Skeletal muscle tissue (tissue), 4 donors: ENCODE measurements around the gene CHD9. TPM values are rescaled to one million over a fixed set of nuclear protein-coding genes. Genes with fewer than 3 reads are reported as not detected.

ENCODE experiments used
- H3K27ac ChIP-seq: one replicate; pipeline ENCODE4 v1.7.0; 2013; ENCODE audit warnings: mild to moderate bottlenecking, low read depth, low read length, inconsistent platforms
- H3K27me3 ChIP-seq, 3 donors: one replicate each; pipeline ENCODE4 v1.7.0; 2013; ENCODE audit warnings: low read length in 3 of 3; ENCODE audit not compliant: control insufficient read depth in 3 of 3, insufficient read depth in 3 of 3
- H3K36me3 ChIP-seq, 3 donors: one replicate each; pipeline ENCODE4 v1.7.0; 2013; ENCODE audit warnings: low read length in 3 of 3; ENCODE audit not compliant: control insufficient read depth in 3 of 3, insufficient read depth in 3 of 3
- H3K4me1 ChIP-seq, 3 donors: one replicate each; pipeline ENCODE4 v1.7.0; 2013; ENCODE audit warnings: low read length in 3 of 3, mild to moderate bottlenecking in 3 of 3; ENCODE audit not compliant: control insufficient read depth in 3 of 3, insufficient read depth in 3 of 3
- H3K4me3 ChIP-seq, 3 donors: one replicate each; pipeline ENCODE4 v1.7.0; 2013; ENCODE audit warnings: low read length in 3 of 3
- H3K9ac ChIP-seq, 3 donors: one replicate each; pipeline ENCODE4 v1.7.0; 2013; ENCODE audit warnings: low read length in 3 of 3, mild to moderate bottlenecking in 3 of 3, moderate library complexity in 2 of 3, low read depth in 1 of 3
- H3K9me3 ChIP-seq, 3 donors: one replicate each; pipeline ENCODE4 v1.7.0; 2013; ENCODE audit warnings: low read length in 3 of 3; ENCODE audit not compliant: control insufficient read depth in 3 of 3
- total RNA-seq: library from RNA; depleted of rRNA; stranded (reverse); fragments of >200 nt; gene quantifications from one replicate; pipeline ENCODE4 v1.2.3, GENCODE V29; 2014
- donor health status: Osteomylitis.

Gene CHD9
- total RNA-seq, 1 donor from 2014 or later = 69.4 TPM

DNA sequence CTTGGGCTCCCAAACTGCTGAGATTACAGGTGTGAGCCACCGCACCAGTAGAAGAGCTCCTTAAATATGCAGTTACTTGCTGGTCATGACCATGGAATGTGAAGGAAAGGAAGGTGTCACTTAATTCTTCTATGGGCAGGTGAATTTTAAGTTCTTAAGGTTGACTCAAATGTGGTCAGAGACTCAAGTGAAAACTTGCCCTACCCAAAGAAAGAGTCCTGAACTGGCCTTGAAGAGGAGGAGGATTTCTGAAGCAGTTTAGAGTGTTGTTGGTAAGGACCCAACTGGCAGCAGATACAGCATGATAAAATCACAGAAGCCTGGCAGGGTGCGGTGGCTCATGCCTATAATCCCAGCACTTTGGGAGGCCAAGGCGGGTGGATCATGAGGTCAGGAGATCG lies 29.4 kb downstream of the CHD9 start:
- peaks cover 35 to 64% (median 54%) of the 10 kb centered on the region in 3 donors for H3K4me1 ChIP-seq
- H3K9me3 ChIP-seq = no peaks in the 10 kb centered on the region
- no peak overlapping the region for H3K4me3 ChIP-seq
- no peaks in the 10 kb centered on the region for H3K36me3 ChIP-seq
- no peak overlapping the region for H3K9ac ChIP-seq
- H3K27ac ChIP-seq = peak overlapping the region; percentile 80
- no peaks in the 10 kb centered on the region for H3K27me3 ChIP-seq

DNA sequence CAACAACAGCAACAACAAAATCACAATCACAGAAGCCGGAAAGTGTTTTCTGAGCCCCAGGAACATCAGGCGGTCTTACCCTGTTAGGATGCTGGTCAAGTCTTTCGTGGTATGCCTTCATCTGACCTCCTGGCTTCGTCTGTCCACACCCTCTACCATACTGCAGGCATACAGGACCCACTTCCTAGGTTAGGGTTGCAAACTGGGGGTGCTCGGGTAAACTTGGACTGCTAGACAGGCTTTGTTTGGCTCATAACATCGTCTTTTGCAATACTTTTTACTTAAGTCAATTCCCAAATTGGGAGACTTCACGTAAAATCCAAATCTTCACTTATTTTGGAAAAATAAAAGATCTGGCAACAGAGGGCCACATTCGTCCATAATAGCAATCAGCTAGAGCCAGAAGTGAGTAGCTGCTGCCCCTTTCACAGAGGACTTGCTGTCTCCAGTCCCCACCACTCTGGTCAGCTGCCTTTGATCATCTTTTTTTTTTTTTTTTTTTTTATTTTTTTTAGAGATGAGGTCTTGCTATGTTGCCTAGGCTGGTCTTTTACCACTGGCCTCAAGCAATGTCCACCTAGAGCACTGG lies 30.0 kb downstream of the CHD9 start:
- no peaks in the 10 kb centered on the region for H3K36me3 ChIP-seq
- H3K4me3 ChIP-seq = no peak overlapping the region
- H3K9me3 ChIP-seq = no peaks in the 10 kb centered on the region
- peaks cover 36 to 65% (median 53%) of the 10 kb centered on the region in 3 donors for H3K4me1 ChIP-seq
- peak overlapping the region in 1 of 3 donors; percentile 47 for H3K9ac ChIP-seq
- peak overlapping the region; percentile 80 for H3K27ac ChIP-seq
- no peaks in the 10 kb centered on the region for H3K27me3 ChIP-seq

DNA sequence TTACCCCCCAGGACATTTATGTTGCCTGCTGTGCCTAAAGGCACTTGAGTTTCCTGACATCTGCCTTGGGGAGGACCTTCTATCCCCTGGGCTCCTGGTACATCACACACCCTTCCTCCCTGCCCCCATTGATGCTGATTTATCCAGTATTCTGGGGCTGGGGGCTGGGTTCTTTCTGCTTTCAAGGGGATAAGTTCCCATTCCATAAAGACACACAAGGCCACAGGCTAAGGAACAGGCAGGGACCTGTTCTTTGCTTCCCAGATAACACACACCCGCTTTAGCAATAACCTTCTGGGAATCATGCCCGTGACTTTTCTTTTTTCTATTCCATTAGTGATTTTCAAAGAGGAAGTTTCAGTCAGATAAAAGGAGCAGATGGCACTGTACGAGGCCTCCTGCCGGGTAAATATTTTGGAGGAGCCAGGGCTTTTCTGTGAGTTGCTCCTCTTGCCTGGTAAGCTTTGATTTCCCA lies 30.6 kb downstream of the CHD9 start:
- Histone ChIP-seq H3K9me3 (no peaks in the 10 kb centered on the region), H3K27me3 (no peaks in the 10 kb centered on the region), H3K36me3 (no peaks in the 10 kb centered on the region), H3K4me1 (peaks cover 40 to 66% (median 53%) of the 10 kb centered on the region in 3 donors), H3K9ac (peak overlapping the region in 2 of 3 donors; percentile 11 to 47), H3K4me3 (peak overlapping the region in 1 of 3 donors; percentile 9), H3K27ac (peak overlapping the region; percentile 80)

DNA sequence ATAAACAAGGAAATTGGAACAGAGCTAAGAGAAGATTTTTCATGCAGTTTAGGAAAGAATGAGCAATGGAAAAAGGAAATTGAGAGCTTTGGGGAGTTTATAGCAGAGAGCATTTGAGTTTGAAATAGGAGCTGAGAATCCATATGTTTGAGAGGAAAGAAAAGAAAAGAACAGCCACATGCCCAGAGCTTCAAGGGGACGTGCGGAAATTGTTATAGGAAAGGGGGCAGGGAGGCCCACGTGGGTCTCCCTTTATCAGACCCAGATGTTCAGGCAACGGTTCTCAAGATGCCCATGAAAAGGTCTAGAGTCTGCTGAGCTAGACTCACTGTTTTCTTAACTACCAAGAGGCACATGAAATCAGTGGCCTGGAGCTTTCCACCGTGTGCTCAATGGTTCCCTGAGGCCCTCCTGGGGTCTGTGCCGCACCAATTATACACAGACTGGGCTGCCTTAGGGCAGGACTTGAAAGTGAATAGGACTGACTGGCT lies 31.2 kb downstream of the CHD9 start:
- Histone ChIP-seq H3K9ac (peak overlapping the region in 1 of 3 donors; percentile 36), H3K4me1 (peaks cover 42 to 65% (median 54%) of the 10 kb centered on the region in 3 donors)

DNA sequence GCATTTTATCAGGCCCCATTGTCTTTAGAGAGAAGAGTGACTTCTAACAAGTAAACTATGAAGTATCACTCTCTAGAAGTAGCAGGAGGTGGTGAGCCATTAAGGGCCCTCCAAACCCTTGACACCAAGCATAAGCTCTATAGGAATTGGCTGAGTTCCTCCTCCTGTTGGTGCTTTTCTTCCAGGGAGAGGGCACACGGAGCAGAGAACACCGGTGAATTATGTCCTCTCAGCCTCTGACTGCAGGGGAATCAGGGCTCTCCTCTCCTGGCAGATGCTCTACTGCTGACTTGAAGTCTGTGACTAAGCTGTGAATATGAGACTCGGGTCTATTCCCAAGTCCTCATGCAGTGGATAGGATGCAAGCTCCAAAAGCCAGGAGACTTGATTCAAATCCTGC lies 32.3 kb downstream of the CHD9 start:
- H3K4me1 ChIP-seq = peaks cover 48 to 68% (median 59%) of the 10 kb centered on the region in 3 donors

More for the DNA sequence above, 31.2 kb downstream of the CHD9 start:
- peak overlapping the region; percentile 80 for H3K27ac ChIP-seq
- no peaks in the 10 kb centered on the region for H3K9me3 ChIP-seq
- no peaks in the 10 kb centered on the region for H3K27me3 ChIP-seq
- no peaks in the 10 kb centered on the region for H3K36me3 ChIP-seq
- H3K4me3 ChIP-seq = no peak overlapping the region

DNA sequence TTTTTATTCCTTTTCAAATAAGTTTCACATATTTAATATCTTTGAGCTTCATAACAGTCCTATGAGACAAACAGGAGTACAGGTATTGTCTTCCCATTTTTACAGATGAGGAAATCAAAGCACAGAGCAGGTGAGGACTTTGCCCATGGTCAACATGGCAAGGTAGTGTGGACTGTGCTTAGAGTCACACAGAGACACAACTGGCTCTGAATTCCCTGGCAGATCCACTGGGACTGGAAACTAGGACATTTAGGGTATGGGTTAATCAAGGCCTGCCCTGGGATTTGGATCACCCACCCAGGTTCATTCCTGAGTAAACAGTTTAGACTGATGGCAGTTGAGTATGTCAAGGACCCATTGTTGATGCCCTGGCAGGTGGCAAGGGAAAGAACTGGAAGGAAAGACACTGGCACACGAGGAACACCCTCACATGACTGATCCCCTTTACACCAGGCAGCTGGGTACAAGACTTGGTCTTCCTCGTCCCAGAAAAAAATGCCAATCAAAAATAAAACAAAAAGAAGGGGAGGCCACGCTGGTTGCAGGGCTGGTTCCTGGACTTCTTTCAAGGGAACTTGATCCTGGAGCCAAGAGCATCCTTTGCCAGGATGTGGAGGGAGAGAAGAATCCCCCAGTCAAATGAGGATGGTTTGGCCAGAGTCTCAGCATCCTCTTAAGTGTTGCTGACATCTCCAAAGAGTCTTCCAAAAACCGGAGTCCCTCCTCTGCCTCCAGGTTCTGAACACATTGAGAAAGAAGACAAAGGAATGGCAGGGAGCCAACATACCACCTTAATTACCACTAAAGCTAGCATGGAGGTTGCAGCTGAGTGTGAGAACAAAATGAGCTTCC lies 34.9 kb downstream of the CHD9 start:
- H3K9ac ChIP-seq = peak overlapping the region in 1 of 3 donors; percentile 41
- no peaks in the 10 kb centered on the region for H3K36me3 ChIP-seq
- no peaks in the 10 kb centered on the region for H3K27me3 ChIP-seq
- peaks cover 58 to 73% (median 62%) of the 10 kb centered on the region in 3 donors for H3K4me1 ChIP-seq
- H3K9me3 ChIP-seq = no peaks in the 10 kb centered on the region
- H3K27ac ChIP-seq = peak overlapping the region; percentile 82
- no peak overlapping the region for H3K4me3 ChIP-seq

More for the DNA sequence above, 32.3 kb downstream of the CHD9 start:
- H3K27ac ChIP-seq = no peak overlapping the region
- H3K9ac ChIP-seq = no peak overlapping the region
- H3K36me3 ChIP-seq = no peaks in the 10 kb centered on the region
- H3K27me3 ChIP-seq = no peaks in the 10 kb centered on the region
- no peaks in the 10 kb centered on the region for H3K9me3 ChIP-seq
- no peak overlapping the region for H3K4me3 ChIP-seq

DNA sequence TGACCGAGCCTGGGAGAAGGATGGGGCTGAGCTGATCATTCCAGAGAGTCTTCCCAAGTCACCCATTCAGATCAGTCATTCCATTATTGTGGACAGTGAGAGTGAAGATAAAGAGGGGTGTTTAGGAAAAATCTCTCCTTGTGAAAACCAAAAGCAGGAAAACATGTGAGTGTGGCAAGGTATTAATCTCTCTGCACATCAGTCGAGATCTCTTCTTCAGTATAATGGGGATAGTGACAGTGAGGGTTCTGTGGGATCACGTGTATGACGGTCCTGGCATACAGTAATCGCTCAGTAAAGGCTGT lies 35.4 kb downstream of the CHD9 start:
- H3K27ac ChIP-seq = peak overlapping the region; percentile 82
- H3K27me3 ChIP-seq = no peaks in the 10 kb centered on the region
- peaks cover 57 to 67% (median 58%) of the 10 kb centered on the region in 3 donors for H3K4me1 ChIP-seq
- no peaks in the 10 kb centered on the region for H3K9me3 ChIP-seq
- peak overlapping the region; percentile 38 to 60 (median 46) for H3K4me3 ChIP-seq
- H3K9ac ChIP-seq = peak overlapping the region; percentile 27 to 55 (median 41)
- H3K36me3 ChIP-seq = no peaks in the 10 kb centered on the region

DNA sequence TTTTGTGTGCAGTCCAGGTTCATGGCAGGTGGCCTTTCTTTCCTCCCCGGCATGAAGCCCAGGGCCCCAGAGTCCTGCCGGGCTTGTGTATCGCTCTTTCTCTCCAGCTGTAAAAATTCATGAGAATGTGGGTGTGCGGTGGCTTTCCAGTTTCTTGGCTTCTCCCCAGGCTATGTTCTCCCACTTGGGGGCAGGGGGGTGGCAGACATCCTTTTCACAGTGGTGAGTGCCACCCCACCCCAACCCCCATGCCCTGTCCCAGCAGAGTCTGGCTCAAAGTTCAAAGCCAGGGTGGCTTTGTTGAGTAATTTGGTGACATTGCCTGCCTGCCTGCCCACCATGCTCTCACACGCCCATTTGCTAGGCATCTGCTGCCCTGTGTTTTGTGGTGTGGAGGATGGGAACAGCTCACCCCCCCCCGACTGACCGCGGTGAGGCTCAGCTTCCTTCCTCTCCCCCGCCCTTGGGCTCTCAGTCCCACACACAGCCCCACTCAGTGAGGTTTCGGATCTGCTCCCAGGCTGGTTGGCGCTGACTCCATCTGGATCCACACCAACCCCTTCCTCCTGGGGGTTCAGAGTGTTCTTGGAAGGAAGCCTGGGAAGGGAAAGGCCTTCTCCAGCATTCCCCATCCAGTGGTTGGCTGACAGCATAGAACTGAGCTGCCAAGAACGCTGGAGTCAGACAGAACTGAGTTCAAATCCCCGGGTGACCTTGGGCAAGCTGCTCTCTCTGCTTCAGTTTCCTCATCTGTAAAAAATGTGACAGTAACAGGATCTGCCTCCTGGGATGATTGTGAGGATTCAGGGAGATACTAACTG lies 36.0 kb downstream of the CHD9 start:
- H3K27me3 ChIP-seq = no peaks in the 10 kb centered on the region
- H3K27ac ChIP-seq = peak overlapping the region; percentile 82
- H3K4me3 ChIP-seq = peak overlapping the region; percentile 38 to 60 (median 46)
- no peaks in the 10 kb centered on the region for H3K9me3 ChIP-seq
- no peaks in the 10 kb centered on the region for H3K36me3 ChIP-seq
- H3K9ac ChIP-seq = peak overlapping the region; percentile 27 to 55 (median 41)
- H3K4me1 ChIP-seq = peaks cover 52 to 62% (median 54%) of the 10 kb centered on the region in 3 donors

DNA sequence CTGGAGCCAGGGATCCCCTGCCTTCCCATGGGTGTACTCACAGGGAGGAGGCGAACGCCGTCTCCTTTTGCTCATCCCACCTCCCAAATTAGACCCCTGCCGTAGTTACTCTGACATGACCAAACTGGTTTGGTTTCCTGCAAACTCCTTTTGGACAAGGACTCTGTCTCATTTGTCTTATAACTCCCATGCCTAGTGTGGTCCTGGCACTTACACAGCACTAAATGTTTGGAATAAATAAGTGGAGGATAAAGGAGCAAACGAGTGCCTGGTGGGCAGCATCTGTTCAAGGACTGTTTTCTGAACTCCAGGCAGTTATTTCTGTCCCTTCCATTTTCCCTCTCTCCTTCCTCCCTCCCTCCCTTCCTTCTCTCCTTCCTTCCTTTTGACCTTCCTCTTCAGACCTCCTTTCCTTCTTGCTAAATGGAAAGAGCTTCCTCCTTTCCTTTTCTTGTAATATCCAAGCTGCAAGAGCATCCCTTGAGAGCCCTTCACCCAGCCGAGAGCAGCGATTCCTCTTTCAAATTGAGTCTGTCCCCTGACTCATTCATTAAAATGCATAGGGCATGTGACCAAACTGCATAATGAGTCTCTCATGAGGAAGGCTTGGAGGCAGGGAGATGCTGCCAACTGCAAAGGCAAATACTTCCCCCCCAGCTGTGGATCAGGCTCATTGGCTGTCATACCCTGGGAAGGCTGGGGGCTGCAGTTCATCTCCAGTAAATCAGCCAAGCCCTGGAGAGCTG lies 36.8 kb downstream of the CHD9 start:
- Histone ChIP-seq H3K4me1 (peaks cover 47 to 55% (median 50%) of the 10 kb centered on the region in 3 donors), H3K9ac (peak overlapping the region in 2 of 3 donors; percentile 17 to 55), H3K27ac (peak overlapping the region; percentile 82), H3K9me3 (no peaks in the 10 kb centered on the region), H3K4me3 (peak overlapping the region; percentile 4 to 60 (median 38)), H3K36me3 (no peaks in the 10 kb centered on the region), H3K27me3 (no peaks in the 10 kb centered on the region)
